Esophagus muscularis mucosa (tissue), 3 donors: ENCODE results near the gene R3HDM4.

ENCODE experiments used
- CTCF ChIP-seq, 3 experiments: fragments of 200-600 bp in 2 of 3; fragments of 450-650 bp in 1 of 3; sonication (generic) in 2 of 3; IDR thresholded peaks; one replicate each; pipeline ENCODE4 v1.5.1; 2017 to 2019; ENCODE audit warnings: antibody characterized with exemption in 3 of 3, mild to moderate bottlenecking in 2 of 3, moderate library complexity in 1 of 3
- POLR2A ChIP-seq: fragments of 450-650 bp; IDR thresholded peaks from one replicate; pipeline ENCODE4 v1.6.1; 2017; ENCODE audit warnings: antibody characterized with exemption, moderate library complexity, mild to moderate bottlenecking, low read depth
- POLR2AphosphoS5 ChIP-seq, 2 donors: sonication (generic); formaldehyde crosslinking; IDR thresholded peaks; one replicate each; pipeline ENCODE4 v1.6.1; 2017; ENCODE audit warnings: antibody characterized with exemption in 2 of 2

GRCh38 chr19:936175-936546 is 23.1 kb upstream of the R3HDM4 start:
- TF ChIP-seq CTCF (IDR thresholded peaks at IDR 0.05) (no peak), POLR2AphosphoS5 (IDR thresholded peaks at IDR 0.05) (no peak), POLR2A (no peak)
